Mammary epithelial cell (primary cell): ENCODE results near the gene OTUD5.

ENCODE experiments used
- CTCF ChIP-seq, 2 donors: IDR thresholded peaks in 1 of 2; conservative IDR thresholded peaks in 1 of 2; 2 replicates each; pipeline ENCODE4 v1.5.1; 2011 to 2012; ENCODE audit warnings: inconsistent platforms in 2 of 2, low read length in 2 of 2, mild to moderate bottlenecking in 2 of 2, control low read depth in 1 of 2, low read depth in 1 of 2; ENCODE audit not compliant: insufficient read depth in 1 of 2; ENCODE audit errors: extremely low read depth in 1 of 2
- EZH2 ChIP-seq: IDR thresholded peaks from 2 replicates; pipeline ENCODE4 v1.6.1; 2012; ENCODE audit warnings: low read length, inconsistent platforms, borderline replicate concordance

DNA sequence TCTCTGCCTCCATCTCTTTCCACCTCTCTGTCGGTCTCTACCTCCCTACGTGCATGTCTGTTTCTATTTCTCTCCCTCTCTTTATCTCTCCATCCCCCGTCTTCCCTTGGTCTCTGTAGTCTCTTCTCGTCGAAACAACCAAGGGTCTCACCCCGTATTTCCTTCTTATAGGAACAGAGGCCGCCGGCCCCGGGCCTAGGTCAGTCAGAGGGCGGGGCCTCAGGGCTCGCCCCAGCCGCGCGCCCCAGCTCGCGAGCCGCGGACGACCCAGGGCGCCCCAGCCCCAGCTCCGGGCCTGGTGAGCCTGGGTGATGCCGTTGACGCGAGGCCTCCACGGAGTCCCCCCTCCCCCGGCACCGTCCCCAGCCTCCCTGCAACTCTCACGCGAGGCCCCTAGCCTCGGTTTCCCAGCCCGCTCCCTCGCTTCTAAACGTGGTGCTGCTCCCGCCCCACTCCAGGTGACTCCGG lies 66.4 kb downstream of the OTUD5 start:
- TF ChIP-seq CTCF (conservative IDR thresholded peaks at IDR 0.05 in 1 of 2, IDR thresholded peaks at IDR 0.05 in 1 of 2; ENCODE audit: extremely low read depth in 1 of 2, insufficient read depth in 1 of 2, low read depth in 1 of 2, low read length in 2 of 2) (no peak), EZH2 (no peak)
